GM12873 (cell line): Measurements from ENCODE around the gene ZCWPW1.

Source experiments
- TF ChIP-seq, protein P1 (sequence below): IDR thresholded peaks from 2 replicates; pipeline ENCODE4 v1.5.1; 2012; ENCODE audit warnings: low read depth, mild to moderate bottlenecking, moderate library complexity, low read length, control low read depth; ENCODE audit not compliant: insufficient read depth; ENCODE audit errors: missing control alignments

Gene ZCWPW1

GRCh38 chr7:100431286-100431735 is 2.8 kb upstream of the ZCWPW1 start:
- TF ChIP-seq, protein P1, sequence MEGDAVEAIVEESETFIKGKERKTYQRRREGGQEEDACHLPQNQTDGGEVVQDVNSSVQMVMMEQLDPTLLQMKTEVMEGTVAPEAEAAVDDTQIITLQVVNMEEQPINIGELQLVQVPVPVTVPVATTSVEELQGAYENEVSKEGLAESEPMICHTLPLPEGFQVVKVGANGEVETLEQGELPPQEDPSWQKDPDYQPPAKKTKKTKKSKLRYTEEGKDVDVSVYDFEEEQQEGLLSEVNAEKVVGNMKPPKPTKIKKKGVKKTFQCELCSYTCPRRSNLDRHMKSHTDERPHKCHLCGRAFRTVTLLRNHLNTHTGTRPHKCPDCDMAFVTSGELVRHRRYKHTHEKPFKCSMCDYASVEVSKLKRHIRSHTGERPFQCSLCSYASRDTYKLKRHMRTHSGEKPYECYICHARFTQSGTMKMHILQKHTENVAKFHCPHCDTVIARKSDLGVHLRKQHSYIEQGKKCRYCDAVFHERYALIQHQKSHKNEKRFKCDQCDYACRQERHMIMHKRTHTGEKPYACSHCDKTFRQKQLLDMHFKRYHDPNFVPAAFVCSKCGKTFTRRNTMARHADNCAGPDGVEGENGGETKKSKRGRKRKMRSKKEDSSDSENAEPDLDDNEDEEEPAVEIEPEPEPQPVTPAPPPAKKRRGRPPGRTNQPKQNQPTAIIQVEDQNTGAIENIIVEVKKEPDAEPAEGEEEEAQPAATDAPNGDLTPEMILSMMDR = no peak

DNA sequence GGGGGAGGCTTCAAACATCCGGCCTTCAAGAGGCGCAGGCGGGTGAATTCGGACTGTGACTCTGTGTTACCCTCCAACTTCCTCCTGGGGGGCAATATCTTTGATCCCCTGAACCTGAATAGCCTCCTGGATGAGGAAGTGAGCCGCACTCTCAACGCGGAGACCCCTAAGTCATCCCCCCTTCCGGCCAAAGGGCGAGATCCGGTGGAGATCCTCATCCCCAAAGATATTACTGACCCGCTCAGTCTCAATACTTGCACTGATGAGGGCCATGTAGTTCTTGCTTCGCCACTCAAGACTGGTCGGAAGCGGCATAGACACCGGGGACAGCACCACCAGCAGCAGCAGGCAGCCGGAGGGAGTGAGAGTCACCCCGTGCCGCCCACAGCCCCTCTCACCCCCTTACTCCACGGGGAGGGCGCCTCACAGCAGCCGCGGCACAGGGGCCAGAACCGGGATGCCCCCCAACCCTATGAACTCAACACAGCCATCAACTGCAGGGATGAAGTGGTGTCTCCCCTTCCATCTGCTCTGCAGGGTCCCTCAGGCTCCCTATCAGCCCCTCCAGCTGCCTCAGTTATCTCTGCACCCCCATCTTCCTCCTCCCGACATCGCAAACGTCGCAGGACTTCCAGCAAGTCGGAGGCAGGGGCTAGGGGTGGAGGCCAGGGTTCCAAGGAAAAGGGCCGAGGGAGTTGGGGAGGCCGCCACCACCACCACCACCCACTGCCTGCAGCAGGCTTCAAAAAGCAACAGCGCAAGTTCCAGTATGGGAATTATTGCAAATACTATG is 2.2 kb upstream of the ZCWPW1 start:
- TF ChIP-seq, protein P1 = no peak

DNA sequence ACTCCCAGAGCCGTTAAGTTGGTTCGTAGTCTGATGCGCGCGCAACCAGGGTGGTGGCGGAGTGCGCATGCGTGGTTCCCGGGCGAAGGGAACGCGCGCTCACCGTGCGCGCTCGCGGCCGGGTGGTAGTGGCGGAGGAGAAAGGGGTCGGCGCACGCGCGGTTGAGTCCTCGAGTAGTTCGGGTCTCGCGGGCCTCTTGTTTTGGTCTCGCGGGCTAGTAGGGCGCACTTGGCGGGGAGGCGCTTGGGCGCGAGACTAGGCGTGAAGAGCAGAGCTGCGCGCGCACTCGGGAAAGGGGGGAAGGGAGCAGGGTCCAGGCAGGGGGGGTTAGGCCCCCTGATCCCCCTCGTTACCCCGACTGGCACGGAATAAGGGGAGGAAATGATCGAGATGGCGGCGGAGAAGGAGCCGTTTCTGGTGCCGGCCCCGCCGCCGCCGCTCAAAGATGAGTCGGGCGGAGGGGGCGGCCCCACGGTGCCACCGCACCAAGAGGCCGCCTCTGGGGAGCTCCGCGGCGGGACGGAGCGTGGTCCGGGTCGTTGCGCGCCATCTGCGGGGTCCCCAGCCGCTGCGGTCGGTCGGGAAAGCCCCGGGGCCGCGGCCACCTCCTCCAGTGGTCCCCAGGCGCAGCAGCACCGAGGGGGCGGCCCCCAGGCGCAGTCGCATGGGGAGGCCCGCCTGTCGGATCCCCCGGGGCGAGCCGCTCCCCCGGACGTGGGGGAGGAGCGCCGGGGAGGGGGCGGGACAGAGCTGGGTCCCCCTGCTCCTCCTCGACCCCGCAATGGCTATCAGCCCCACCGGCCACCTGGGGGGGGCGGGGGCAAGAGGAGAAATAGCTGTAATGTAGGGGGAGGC is 1.4 kb upstream of the ZCWPW1 start, which contains the start of gene MEPCE:
MEPCE (plus strand) TSS at position 195 of the 856 bp plus-strand sequence; CDS start at position 383, 188 bp downstream.
- TF ChIP-seq, protein P1 = no peak

DNA sequence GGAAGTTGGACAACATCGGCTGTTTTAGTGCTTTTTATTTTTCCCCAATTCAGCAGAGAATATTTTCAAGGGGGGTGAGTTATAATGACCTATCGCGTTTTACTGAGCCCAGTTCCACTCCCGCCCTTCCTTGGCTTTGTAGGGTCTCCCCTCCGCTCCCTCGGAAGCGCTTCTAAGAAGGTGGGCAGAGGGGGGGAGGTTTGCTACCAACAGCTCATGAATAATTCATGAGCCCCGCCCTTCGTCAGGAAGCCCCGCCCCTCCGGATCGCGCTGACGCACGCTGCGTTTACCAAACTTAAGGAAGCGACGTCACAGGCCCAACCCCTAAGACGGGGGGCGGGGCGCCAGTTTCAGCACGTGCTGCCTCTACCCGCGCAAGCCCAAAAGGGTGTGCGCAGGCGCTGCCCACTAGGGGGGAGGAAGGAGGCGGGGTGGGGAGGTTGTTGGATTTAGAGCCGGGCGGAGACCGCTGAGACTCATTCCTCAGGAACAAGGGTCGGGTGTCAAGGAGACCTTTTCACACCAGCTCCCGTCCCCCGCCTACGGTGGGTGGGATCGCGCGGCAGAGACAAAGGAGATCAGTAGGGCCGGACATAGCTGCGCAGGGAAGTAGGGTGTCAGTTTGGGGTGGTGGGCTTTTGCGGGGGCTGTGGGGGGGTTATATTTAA is 599 bp upstream of the ZCWPW1 start:
- TF ChIP-seq, protein P1 = no peak

- TF ChIP-seq, protein P1 = no peak
These were observed 723 bp downstream of the ZCWPW1 start for GRCh38 chr7:100427762-100428198.

GRCh38 chr7:100426516-100426915 is 2.0 kb downstream of the ZCWPW1 start:
- TF ChIP-seq, protein P1 = no peak

- TF ChIP-seq, protein P1 = no peak
These were observed 3.2 kb downstream of the ZCWPW1 start for GRCh38 chr7:100425347-100425746.
